GM12872 (cell line): ENCODE results near the gene NUDT6.

Experiments
- TF ChIP-seq, protein P1 (sequence below): IDR thresholded peaks from 3 replicates; pipeline ENCODE4 v1.5.1; 2011; ENCODE audit warnings: low read depth, mild to moderate bottlenecking, low read length, moderate library complexity; ENCODE audit not compliant: insufficient read depth

Gene NUDT6, protein sequence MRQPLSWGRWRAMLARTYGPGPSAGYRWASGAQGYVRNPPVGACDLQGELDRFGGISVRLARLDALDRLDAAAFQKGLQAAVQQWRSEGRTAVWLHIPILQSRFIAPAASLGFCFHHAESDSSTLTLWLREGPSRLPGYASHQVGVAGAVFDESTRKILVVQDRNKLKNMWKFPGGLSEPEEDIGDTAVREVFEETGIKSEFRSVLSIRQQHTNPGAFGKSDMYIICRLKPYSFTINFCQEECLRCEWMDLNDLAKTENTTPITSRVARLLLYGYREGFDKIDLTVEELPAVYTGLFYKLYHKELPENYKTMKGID

GRCh38 chr4:122921971-122922876 lies at the start of gene NUDT6:
Gene NUDT6, minus strand, starts transcription at chr4:122922597. Its CDS starts 25 bp downstream, at chr4:122922572.
- TF ChIP-seq, protein P1, sequence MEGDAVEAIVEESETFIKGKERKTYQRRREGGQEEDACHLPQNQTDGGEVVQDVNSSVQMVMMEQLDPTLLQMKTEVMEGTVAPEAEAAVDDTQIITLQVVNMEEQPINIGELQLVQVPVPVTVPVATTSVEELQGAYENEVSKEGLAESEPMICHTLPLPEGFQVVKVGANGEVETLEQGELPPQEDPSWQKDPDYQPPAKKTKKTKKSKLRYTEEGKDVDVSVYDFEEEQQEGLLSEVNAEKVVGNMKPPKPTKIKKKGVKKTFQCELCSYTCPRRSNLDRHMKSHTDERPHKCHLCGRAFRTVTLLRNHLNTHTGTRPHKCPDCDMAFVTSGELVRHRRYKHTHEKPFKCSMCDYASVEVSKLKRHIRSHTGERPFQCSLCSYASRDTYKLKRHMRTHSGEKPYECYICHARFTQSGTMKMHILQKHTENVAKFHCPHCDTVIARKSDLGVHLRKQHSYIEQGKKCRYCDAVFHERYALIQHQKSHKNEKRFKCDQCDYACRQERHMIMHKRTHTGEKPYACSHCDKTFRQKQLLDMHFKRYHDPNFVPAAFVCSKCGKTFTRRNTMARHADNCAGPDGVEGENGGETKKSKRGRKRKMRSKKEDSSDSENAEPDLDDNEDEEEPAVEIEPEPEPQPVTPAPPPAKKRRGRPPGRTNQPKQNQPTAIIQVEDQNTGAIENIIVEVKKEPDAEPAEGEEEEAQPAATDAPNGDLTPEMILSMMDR = no peak

DNA sequence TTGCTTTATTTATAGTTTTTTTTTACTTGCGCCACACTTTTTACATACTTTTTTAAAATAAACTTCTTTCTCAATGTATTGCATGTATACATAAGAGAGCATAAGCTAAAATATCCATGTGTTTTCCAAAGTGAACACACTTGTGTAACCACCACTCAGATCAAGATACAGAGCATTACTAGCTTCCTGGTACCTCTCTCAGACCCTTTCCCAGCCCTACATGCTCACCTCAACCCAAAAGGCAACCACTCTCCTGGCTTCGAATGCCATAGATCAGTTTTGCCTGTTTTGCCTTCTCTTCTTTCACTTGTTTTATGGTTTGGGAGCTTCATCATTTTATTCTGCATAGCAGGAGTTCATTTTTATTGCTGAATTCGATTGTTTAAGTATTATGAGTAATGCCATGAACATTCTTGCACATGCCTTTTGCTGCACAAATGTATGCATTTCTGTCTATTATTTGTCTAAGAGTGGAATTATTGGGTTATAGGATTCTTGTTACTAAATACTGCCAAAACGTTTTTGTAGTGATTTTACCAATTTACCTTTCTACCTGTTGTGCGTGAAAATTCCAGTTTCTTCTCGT lies 45.9 kb upstream of the NUDT6 start:
- TF ChIP-seq, protein P1 = no peak

DNA sequence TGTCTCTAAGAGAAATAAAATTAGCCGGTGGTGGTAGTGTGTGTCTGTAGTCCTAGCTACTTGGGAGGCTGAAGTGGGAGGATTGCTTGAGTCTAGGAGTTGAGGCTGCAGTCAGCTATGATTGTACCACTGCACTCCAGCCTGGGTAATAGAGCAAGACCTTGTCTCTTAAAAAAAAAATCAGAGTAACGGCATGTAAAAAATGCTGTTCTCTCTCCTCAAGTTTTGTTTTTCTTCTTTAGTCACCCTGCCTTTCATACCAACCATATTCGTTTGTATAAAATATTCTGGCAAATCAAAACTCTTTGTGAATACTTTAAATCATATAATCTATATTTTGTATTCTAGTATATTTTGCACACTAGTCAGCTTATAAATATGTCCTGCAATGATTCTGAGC lies 44.8 kb upstream of the NUDT6 start:
- TF ChIP-seq, protein P1 = no peak

- TF ChIP-seq, protein P1 = no peak
These were observed 43.8 kb upstream of the NUDT6 start for GRCh38 chr4:122966201-122966600.

DNA sequence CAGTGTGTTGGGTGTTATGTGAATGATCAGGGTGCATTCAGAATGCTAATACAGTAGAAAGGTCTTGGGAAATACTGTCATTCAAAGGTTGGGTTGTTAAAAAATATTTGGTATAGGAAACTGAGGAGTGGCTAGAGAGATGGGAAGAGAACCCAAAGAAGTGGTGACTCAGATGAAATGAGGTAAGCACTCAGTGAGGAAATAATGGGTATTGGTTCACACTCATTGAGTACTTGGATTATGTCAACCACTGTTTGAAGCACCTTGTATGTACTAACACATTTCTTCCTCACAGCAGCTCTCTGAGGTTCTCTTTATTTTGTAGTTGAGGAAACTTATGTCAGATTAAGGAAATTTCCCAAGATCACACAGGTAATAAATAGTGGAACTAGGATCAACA lies 40.8 kb upstream of the NUDT6 start:
- TF ChIP-seq, protein P1 = no peak

DNA sequence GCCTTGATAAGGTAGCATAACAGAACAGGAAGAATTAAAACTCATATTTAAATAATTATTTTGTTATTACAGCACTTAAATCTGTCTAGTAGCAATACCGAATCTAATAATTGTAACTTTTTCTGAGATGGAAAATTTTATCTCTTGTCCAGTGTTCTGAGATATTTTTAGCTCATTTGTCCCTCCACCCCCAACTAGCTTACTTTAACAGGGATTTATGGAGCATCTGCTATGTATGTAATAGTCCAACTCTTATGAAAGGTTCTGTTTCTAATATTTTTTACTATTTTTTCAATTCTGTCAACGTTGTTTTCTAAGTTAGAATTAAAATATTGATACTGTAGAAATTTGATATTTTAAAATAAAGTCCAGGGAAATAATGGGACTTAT lies 38.2 kb upstream of the NUDT6 start:
- TF ChIP-seq, protein P1 = no peak

GRCh38 chr4:122959981-122960610 lies 37.7 kb upstream of the NUDT6 start:
- TF ChIP-seq, protein P1 = no peak
